WI38 (cell line): ENCODE results near the gene FYN.

Experiments used
- H3K4me3 ChIP-seq: 2 replicates; pipeline ENCODE4 v1.5.1; 2011; ENCODE audit warnings: low read depth, mild to moderate bottlenecking, control low read depth, low read length
- TF ChIP-seq, protein P1 (sequence below): IDR thresholded peaks from 2 replicates; pipeline ENCODE4 v1.5.1; 2012; ENCODE audit warnings: low read depth, mild to moderate bottlenecking, control low read depth, low read length

The FYN gene

DNA sequence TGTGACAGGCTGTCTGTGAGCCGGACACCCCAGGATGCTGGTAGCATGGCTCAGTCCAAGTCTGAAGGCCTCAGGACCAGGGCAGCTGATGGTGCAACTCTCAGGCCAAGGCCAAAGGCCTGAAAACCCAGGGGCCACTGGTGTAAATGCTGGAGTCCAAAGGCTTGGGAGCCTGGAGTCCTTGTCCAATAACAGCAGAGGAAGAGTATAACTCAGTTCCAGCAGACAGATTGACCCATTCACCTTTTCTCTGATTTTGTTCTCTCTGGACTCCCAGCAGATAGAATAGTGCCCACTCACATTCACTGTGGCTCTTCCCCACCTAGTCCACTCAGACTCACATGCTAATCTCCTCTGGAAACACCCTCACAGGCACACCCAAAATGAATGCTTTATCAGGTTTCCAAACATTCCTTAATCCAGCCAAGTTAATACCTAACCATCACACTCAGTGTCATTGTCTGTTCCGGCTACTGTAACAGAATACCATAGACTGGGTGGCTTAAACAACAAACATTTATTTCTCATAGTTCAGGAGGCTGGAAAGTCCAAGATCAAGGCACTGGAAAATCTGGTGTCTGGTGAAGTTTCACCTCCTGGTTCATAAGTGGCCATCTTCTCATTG, 262.6 kb downstream of the FYN start:
- TF ChIP-seq, protein P1, sequence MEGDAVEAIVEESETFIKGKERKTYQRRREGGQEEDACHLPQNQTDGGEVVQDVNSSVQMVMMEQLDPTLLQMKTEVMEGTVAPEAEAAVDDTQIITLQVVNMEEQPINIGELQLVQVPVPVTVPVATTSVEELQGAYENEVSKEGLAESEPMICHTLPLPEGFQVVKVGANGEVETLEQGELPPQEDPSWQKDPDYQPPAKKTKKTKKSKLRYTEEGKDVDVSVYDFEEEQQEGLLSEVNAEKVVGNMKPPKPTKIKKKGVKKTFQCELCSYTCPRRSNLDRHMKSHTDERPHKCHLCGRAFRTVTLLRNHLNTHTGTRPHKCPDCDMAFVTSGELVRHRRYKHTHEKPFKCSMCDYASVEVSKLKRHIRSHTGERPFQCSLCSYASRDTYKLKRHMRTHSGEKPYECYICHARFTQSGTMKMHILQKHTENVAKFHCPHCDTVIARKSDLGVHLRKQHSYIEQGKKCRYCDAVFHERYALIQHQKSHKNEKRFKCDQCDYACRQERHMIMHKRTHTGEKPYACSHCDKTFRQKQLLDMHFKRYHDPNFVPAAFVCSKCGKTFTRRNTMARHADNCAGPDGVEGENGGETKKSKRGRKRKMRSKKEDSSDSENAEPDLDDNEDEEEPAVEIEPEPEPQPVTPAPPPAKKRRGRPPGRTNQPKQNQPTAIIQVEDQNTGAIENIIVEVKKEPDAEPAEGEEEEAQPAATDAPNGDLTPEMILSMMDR: no peak
- H3K4me3 ChIP-seq: no peak overlapping the region
